Measurements from ENCODE around the gene LAMA4.

DNA sequence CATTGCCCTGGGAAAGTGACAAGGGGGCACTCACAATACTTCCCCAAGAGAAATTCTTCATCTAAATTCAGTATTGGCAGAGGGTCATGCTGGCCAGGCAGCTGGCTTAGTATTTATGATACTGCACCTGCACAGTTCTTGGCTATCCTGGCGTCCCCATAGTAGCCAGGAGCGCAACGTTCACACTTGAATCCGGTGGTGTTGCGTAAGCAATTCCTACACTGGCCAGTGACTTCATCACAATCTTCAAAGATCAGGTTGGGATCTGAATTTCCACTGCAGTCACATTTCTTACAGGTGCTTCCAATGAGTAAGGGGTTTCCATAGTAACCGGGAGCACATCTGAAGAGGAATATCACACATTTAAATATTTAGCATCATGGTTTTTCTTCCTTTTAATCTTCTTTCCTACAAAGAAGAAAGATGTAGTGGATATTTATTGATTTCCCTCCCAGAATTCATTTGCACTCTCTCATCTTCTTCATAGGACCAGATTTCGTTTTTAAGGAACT, 62.8 kb downstream of the LAMA4 start:
- no peak for TF ChIP-seq POLR2A (IDR thresholded peaks at IDR 0.05)
- TF ChIP-seq, protein P1, sequence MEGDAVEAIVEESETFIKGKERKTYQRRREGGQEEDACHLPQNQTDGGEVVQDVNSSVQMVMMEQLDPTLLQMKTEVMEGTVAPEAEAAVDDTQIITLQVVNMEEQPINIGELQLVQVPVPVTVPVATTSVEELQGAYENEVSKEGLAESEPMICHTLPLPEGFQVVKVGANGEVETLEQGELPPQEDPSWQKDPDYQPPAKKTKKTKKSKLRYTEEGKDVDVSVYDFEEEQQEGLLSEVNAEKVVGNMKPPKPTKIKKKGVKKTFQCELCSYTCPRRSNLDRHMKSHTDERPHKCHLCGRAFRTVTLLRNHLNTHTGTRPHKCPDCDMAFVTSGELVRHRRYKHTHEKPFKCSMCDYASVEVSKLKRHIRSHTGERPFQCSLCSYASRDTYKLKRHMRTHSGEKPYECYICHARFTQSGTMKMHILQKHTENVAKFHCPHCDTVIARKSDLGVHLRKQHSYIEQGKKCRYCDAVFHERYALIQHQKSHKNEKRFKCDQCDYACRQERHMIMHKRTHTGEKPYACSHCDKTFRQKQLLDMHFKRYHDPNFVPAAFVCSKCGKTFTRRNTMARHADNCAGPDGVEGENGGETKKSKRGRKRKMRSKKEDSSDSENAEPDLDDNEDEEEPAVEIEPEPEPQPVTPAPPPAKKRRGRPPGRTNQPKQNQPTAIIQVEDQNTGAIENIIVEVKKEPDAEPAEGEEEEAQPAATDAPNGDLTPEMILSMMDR (IDR thresholded peaks at IDR 0.05), result no peak
- TF ChIP-seq POLR2AphosphoS5 (IDR thresholded peaks at IDR 0.05), result no peak
- TF ChIP-seq EP300 (IDR thresholded peaks at IDR 0.05), result no peak
